Activated gamma-delta T cell (primary cell): ENCODE data around the gene CENPB.
"Not testable (repeated sequence)": the region's sequence is repeated elsewhere in the genome, so short reads cannot be mapped to it uniquely, and the experiment has no call there.

ENCODE experiments used
- DNase-seq: peaks from one replicate; lab custom pipeline; 2025; lab: John Stamatoyannopoulos, UW
- total RNA-seq, 2 donors: gene quantifications; one replicate each; lab custom pipeline; 2026; lab: John Stamatoyannopoulos, UW

The CENPB gene, protein sequence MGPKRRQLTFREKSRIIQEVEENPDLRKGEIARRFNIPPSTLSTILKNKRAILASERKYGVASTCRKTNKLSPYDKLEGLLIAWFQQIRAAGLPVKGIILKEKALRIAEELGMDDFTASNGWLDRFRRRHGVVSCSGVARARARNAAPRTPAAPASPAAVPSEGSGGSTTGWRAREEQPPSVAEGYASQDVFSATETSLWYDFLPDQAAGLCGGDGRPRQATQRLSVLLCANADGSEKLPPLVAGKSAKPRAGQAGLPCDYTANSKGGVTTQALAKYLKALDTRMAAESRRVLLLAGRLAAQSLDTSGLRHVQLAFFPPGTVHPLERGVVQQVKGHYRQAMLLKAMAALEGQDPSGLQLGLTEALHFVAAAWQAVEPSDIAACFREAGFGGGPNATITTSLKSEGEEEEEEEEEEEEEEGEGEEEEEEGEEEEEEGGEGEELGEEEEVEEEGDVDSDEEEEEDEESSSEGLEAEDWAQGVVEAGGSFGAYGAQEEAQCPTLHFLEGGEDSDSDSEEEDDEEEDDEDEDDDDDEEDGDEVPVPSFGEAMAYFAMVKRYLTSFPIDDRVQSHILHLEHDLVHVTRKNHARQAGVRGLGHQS
- total RNA-seq = 96.5 to 117 reads per million in 2 donors

DNA sequence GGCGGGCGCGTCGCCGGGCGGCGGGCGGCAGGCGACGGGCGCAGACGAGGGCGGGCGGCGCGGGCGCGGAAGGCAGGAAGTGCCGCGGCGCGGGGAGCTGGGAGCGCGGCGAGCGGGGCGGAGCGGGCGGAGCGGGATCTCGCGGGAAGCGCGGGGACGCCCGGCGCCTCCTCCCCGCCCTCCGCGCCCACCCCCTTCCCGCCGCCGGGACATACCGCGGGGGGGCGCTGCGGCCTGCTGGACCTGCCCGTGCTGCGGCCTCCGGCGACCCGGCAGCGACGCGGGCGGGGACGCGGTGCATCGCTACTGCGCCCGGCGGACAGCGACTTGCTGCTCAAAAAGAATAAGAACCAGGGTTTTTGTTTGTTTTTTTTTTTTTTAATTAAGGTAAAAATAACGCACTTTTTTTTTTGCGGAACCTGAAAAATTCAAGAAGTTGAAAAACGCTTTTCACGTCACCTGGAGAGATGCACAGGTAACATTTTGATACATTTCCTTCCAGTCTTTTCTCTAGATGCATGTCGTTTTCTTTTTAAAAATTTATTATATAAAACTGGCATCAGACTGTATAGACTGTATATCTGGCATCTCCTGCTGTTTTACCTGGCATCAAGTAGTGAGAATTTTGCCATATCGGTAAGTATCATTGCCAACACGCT, at the start of gene CENPB:
Gene CENPB, minus strand, starts transcription at position 76 of the 659 bp plus-strand sequence. CDS start 257 bp downstream, outside the sequence.
- peak; percentile 87 for DNase-seq

DNA sequence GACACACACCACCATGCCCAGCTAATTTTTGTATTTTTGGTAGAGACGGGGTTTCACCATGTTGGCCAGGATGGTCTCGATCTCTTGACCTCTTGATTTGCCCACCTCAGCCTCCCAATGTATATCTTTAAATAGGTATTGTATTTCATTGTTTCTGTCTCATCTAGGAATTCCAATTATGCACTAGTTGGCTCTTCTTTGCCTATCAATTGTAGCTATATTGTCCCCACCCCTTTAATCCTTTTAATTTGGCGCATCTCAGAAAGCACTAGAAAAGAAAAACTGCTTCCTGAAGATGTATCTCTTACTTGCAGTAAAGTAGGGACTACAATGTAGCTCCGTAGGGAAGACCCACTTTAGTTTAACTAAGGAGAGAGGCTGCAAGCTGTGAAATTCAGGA, 49.6 kb upstream of the CENPB start:
- no peak for DNase-seq

DNA sequence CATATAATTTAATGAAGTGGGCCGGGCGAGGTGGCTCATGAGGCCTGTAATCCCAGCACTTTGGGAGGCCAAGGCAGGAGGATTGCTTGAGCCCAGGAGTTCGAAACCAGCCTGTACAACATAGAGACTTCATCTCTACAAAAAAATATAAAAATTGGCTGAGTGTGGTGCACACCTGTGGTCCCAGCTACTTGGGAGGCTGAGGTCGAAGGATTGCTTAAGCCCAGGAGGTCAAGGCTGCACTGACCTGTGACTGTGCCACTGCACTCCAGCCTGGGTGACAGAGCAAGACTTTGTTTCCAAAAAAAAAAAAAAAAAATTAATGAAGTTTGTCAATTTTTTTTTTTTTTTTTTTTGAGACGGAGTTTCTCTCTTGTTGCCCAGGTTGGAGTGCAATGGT, 43.4 kb upstream of the CENPB start:
- not testable (repeated sequence) for DNase-seq

DNA sequence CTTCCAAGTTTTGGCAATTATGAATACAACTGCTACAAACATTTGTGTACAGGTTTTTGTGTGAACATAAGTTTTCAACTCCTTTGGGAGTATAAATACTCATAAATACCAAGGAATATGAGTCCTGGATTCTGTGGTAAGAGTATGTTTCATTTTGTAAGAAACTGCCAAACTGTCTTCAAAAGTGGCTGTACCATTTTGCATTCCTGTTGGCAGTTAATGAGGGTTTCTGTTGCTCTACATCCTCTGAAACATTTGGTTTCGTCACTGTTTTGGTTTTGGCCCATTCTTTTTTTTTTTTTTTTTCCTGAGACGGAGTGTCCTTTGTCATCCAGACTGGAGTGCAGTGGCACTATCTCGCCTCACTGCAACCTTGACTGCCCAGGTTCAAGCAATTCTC, 42.3 kb upstream of the CENPB start:
- DNase-seq = no peak

DNA sequence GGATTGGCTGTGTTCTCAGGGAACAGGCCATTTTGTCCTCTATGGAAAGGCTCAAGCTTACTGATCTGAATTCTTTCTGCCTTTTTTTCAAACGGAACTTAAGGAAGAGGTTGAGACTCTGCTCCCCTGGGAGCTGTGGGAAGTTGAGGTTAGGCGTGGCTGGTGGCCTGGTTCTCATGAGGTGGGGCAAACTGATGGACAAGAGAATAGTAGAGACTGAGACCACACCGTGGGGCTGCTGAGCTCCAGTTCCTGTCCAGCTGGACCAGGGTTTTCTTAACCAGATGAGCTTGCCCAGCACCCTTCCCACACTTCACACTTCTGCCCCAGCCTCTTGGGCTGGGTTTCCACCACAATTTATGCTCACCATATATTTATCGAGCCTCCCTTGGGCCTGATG, 39.9 kb upstream of the CENPB start:
- no peak for DNase-seq

DNA sequence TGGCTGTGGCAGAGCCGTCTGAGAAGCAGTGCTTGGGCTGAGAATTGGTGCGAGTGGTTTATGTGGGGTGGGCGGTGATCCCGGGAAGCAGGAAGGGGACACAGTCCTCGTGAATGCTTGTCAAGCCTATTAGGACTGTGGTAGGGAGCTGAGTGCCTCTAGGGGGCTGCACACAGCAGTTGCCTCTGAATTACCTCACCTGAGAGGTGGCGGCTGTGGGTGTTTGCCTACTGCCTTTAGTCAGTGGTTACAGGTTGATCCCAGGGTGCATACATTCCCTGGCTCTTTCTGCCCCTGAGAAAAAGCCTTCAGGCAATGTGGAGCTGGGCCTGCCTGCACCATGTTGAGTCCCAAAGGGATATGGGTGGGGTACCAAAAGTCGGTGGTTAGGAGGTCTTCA, 39.0 kb upstream of the CENPB start:
- DNase-seq = no peak

DNA sequence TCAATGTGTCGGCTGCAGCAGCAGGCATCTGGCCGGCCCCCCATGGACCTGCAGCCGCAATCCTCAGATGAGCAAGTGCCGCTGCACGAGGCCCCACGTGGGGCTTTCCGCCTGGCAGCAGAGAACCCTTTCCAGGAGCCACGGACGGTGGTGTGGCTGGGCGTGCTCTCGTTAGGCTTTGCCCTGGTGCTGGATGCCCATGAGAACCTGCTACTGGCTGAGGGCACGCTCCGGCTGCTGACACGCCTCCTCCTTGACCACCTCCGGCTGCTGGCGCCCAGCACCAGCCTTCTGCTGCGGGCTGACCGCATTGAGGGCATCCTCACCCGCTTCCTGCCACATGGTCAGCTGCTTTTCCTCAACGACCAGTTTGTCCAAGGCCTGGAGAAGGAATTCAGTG, 37.3 kb upstream of the CENPB start:
- DNase-seq = no peak

DNA sequence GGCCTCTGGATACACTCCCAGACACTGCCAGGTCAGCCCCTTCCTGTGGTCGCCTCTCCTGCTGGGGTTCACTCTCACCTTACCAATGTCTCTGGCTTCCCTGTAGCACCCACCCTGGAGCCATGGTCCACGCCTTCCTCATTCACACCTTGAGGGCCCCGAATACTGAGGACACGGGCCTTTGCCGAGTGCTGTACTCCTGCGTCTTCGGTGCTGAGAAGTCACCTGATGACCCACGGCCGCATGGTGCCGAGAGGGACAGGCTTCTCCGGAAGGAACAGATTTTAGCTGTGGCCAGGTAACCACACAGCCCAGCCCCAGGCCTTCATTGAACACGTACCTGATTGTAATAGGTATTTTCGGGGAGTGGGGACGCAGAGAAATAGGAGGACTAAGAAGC, 35.5 kb upstream of the CENPB start:
- DNase-seq = no peak

GRCh38 chr20:3820901-3821727, 34.6 kb upstream of the CENPB start:
- DNase-seq = no peak

GRCh38 chr20:3820048-3820900, 33.7 kb upstream of the CENPB start, which contains the start of gene AP5S1:
AP5S1 (plus strand) TSS chr20:3820547; CDS start chr20:3822118, 1,571 bp downstream.
- DNase-seq = peak; percentile 96

DNA sequence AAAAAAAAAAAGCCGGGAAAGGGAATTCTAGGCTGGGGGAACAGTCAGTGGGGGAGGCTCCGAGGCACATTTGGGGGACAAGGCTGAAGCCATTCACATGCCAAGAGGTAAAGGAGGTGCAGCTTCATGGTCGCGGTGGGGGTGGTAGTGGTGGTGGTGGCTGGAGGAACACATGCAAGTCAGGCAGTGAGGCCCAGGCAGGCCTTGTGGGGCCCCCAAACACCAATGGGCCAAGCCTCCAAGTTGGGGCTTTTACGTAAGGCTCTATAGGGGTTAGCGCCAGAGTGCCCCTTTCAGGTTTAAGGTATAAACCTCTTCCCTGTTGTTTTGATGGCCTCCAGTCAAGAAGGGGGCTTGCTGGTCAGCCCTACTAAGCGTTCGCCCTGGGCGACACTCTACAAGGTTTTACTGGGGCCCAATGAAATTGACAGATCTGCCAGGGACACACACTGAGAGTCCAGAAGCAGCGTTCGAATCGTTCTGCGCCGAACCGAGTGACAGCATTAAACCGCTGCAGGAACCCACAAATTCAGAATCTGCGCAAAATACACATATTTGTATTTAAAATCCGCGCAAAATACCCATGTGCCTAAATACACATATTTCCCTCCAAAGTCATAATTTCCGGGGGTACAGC, 33.0 kb upstream of the CENPB start:
- DNase-seq = no peak

GRCh38 chr20:3818155-3819151, 31.9 kb upstream of the CENPB start:
- no peak for DNase-seq

DNA sequence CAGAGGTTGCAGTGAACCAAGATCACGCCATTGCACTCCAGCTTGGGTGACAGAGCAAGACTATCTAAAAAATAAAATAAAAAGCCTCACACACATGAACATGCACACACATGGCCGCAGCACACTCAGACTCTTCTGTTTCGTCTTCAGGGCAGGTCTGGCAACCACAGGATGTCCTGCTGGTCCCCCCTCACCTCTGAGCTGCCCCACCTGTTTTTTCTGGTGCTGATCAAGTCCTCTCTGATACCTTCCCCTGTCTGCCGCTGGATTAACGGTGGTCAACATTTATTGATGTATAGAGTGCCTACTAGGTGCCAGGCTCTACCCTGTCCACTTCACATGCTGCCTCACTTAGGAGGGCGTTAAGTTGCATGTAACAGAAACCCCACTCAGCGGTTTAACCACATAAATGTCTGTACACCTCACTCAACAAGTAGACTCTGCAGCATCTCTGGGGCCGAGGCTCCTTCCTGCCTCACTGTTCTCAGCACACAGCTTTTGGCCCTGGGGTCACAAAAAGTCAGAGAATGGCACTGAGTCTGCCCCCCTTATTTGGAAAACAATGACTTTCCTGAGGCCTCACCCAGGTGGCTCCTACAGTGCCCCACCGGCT, 29.3 kb upstream of the CENPB start:
- no peak for DNase-seq

GRCh38 chr20:3814928-3815495, 28.5 kb upstream of the CENPB start:
- no peak for DNase-seq

DNA sequence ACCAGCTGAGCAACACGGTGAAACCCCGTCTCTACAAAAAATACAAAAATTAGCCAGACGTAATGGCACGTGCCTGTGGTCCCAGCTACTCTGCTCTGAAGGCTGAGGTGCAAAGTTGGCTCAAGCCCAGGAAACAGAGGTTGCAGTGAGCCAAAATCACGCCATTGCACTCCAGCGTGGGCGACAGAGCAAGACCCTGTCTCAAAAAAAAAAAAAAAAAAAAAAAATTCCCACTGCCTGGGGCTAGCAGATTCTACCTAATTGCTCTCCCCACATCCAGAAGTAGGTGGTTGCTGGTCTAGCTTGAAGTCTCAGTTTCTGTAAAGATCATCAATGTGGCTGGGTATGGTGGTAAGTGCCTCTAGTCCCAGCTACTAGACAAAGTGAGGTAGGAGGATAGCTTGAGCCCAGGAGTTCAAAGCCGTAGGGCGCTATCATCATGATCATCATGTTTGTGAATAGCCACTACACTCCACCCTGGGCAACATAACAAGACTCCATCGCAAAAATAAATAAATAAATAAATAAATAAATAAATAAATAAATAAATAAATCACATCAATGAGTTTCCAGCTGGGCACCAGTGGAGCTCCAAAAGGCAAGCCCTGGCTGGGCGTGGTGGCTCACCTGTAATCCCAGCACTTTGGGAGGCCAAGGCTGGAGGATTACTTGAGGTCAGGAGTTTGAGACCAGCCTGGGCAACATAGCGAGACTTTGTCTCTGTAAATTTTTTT, 27.5 kb upstream of the CENPB start:
- no peak for DNase-seq

- DNase-seq = no peak
Measured at GRCh38 chr20:3812975-3813847, 26.7 kb upstream of the CENPB start.

GRCh38 chr20:3812259-3812681, 25.7 kb upstream of the CENPB start:
- no peak for DNase-seq
